HTR-8/SVneo (cell line): ENCODE data around the gene AGPAT2.
A peak's percentile ranks its signal among the peaks of the same experiment; 100 is the strongest.

Source experiments
- DNase-seq: peaks from one replicate; pipeline ENCODE4 v3.0.0; 2011; ENCODE audit warnings: low spot score, mixed read lengths; ENCODE audit not compliant: insufficient read length
- FAIRE-seq: peaks from 2 replicates; lab custom pipeline; 2011; peaks lifted over from hg19 to GRCh38; lab: Jason Lieb, UNC

Gene AGPAT2

GRCh38 chr9:136703276-136703860 lies 16.1 kb upstream of the AGPAT2 start:
- DNase-seq (no peak), FAIRE-seq (no peak)

DNA sequence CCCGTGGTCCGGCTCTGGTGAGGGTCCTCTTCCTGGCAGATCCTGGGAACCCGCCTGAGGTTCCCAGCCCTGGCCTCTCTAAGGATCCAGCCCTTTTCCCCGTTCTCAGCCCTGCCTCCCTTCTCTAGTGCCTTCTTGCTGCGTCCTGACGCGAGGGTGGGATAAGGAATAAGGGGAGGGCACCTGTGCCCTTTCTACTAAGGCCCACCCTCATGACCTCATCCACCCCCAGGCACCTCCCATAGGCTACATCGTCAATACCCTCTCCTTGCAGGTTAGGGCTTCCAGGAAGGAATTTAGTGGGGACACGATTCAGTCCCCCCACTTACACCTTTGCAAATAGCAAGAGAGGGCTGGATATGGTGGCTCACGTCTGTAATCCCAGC lies 14.4 kb upstream of the AGPAT2 start:
- DNase-seq = no peak
- no peak for FAIRE-seq

DNA sequence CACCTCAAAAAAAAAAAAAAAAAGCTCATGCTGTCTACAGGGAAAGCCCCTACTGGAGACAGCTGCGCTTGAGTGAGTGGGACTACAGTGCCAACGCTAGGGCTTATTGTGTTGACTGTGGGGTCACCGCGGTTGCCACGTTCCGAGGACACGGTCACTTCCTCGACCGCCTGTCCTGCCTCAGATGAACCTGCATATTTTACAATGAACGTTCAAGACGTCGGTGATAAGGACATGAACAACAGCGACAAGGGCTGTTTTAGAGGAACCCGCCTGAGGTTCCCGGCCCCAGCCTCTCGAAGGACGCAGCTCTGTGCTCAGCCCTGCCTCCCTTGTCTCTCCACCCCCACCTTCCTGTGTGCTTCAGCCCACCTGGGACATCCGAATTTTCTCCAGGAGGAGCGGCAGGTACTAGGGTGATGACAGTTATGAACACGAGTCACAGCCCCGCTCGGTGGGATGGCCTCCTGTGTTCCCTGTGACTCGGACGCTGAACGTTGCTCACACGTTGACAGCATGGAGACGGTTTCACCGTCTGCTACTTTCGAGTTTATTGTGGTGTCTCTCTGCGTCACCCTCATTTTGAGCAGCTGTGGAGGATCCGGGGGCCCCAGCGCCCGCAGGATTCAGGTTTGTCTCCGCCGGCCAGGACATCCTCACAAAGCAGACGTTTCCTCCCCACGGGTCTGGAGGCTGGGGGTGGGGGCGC lies 13.9 kb upstream of the AGPAT2 start:
- no peak for FAIRE-seq

GRCh38 chr9:136700304-136700703 lies 13.0 kb upstream of the AGPAT2 start:
- DNase-seq = no peak
- no peak for FAIRE-seq

More for the DNA sequence above, 13.9 kb upstream of the AGPAT2 start:
- no peak for DNase-seq

GRCh38 chr9:136698635-136699246 lies 11.5 kb upstream of the AGPAT2 start:
- DNase-seq (no peak), FAIRE-seq (no peak)

DNA sequence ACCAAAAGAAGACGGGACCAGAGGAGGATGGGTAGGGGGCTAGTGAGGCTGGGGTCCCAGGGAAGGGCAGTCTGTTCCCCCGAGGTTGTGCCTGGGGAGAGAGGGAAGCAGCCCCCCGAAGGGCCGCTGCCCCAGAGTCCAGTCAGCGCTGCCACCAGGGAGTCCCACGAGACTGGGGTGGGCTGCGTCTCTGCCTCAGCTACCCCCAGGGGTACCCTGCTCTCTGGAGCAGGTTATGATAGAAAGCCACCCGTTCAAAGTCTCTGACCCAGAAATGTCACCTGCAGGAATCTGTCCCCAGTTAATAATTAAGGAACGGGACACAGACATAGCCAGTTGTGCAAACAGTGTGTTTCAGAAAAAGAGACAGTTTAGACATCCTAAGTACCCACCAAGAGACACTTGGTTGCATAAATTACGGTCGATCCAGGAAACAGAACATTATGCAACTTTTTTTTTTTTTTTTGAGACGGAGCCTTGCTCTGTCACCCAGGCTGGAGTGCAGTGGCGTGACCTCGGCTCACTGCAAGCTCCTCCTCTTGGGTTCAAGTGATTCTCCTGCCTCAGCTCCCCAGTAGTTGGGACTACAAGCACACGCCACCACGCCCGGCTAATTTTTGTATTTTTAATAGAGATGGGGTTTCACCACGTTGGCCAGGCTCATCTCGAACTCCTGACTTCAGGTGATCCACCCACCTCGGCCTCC lies 10.7 kb upstream of the AGPAT2 start:
- no peak for DNase-seq
- no peak for FAIRE-seq

DNA sequence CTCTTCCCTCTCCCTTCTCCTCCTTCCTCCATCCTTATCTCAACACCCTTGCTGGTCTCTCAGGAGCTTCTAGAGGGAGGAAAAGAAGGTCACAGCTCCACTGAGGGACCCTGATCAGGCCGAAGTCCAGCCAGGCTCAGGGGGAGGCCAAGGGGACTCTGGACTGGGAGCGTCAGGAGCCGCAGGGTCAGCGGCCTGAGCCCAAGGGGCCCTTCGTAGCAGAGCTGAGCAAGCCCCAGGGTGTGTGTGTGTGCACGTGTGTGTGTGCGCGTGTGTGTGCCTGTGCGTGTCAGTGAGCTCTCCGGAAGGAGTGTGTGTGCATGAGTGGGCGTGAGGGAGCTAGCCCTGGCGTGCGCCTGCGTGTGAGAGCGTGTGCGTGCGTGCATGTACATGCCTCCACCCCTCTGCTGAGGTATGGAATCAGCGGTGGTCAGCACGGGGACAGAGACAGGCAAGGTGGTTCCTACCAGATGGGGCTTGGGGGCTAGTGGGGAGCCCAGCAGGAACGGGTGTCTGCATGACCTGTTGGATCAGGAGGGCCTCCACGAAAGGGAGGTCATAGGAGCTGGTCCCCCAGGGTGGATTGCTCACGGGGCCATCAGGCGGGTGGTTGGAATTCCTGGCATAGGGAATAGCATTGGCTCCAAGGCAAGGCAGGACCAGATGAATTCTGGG lies 10.0 kb upstream of the AGPAT2 start:
- FAIRE-seq (no peak), DNase-seq (no peak)

DNA sequence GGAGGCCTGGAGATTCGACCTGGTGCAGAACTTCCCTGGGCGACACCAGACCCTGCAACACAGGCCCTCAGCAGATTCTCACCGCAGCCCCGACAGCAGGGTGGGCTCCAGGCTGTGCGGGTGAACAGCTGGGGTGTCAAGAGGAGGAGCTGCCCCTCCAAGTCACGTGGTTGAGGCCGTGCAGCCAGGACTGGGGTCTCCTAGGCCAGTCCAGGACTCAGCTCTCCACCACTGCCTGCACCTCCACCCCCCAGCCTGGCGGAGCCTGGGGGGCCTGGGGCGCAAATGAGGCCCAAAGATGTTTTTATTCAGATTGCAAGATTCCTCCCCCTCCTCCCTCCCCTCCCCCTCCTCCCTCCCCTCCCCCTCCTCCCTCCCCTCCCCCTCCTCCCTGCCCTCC lies 9.2 kb upstream of the AGPAT2 start:
- FAIRE-seq = no peak

DNA sequence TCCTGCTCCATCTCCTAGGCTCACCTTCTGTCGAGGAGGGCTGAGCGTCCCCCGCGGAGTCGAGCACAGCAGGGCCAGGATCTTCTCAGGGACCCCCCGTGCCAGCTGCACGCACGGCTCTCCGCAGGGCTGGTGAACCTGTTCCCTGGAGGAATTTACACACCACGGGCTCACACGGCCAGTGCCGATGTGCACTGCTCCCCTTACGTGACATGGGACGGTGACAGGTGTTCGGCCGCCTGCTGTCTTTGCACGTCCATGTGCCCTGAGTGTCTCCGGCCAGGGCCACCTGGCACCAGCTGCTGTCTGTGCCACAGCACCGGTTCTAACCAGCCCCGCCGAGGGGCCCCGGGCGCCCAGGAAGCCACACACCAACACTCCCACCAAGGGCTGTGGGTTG lies 8.7 kb upstream of the AGPAT2 start:
- FAIRE-seq (no peak), DNase-seq (no peak)

More for the DNA sequence above, 9.2 kb upstream of the AGPAT2 start:
- DNase-seq = no peak

DNA sequence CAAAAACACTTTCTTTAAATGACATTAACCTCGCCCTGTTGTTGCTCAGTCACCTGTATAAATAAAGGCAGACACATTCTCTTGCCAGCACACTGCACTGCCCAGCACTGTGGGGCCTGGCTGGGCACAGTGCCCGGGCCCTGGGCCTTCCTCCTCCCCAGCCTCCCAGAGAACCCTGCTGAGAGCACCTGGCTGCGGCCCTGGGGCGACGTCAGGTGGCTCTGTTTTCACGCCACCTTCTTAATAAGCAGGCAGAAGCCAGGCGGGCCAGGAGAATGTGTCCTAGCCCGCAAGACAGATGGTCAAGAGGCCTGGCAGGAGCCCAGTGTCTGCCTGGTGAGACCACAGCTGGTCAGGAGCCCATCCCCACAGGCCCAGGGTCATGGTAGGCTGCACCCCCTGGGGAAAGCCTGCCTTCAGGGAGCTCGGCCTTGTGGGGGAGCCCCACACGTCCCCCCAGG lies 8.2 kb upstream of the AGPAT2 start:
- FAIRE-seq = no peak
- no peak for DNase-seq

GRCh38 chr9:136694872-136695247 lies 7.6 kb upstream of the AGPAT2 start:
- FAIRE-seq (no peak), DNase-seq (no peak)

- FAIRE-seq = no peak
- peak; percentile 74 for DNase-seq
Observed at GRCh38 chr9:136694163-136694871, 7.1 kb upstream of the AGPAT2 start.

GRCh38 chr9:136693490-136694162 lies 6.4 kb upstream of the AGPAT2 start:
- peak; percentile 53 for DNase-seq
- no peak for FAIRE-seq

DNA sequence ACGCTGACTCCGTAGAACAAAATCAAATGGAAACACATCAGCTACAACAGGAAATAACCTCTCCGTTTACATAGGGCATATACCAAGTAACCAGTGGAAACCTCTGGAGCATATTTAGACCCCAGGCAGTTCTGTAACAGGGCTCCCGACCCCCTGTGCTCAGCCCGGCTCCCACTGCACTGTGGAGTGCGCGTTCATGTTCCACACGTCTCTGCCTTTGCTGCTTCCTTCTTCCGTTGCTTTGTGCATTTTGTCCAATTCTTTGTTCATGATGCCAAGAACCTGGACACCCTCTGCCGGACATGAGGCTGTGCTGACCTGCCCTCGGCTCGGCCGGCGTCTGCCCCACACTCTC lies 5.9 kb upstream of the AGPAT2 start:
- no peak for DNase-seq
- no peak for FAIRE-seq

GRCh38 chr9:136692185-136693134 lies 5.2 kb upstream of the AGPAT2 start:
- DNase-seq (no peak), FAIRE-seq (no peak)

GRCh38 chr9:136691316-136692184 lies 4.3 kb upstream of the AGPAT2 start:
- DNase-seq = no peak
- FAIRE-seq = no peak

DNA sequence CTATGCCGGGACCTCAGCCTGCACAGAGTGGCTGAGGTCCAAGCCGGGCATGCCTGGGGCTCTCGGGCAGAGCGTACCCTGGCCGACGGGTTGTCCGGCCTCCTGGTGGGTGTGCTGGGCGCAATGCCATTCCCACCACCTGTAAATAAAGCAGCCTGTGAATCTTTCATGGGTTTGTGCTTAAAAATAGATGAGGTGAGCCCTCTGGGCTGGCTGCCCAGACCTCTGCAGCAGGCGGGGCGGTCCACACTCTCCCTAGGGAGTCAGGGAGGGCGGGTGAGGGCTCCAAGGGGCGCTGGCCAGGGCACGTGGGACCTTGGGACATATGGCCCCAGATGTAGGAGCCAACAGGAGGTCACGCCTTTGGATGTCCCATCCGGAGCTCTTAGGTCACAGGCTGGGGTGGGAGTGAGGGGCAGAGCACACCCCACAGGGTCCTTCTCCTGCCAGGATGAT lies 3.6 kb upstream of the AGPAT2 start:
- DNase-seq (no peak), FAIRE-seq (no peak)
